ENCODE measurements around the gene LBHD2. TPM values are rescaled to one million over a fixed set of nuclear protein-coding genes. Genes with fewer than 3 reads are reported as not detected.

LBHD2 gene
- total and polyA plus RNA-seq, 10 of the 15 experiments (the other 5 are each of a cell fraction or from before 2014, with no cell fraction given) = not detected

DNA sequence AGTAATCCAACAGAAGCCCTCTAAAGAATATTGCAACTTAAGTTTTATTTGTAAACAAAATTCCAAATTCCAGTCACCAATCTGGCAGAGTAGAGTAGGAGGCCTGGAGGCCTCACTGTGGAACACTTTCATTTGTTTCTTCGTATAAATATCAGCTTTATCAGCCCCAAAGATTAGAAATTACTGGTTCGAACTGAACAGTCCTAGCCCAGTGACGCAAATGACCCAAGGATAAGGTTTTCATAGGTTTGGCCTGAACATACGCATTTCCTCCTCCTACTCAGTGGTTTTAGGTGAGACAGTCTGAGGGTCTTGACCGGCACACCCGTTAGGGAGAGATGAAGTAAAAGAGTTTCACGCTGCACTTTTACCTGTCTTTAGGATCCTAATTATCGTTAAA, 28.3 kb upstream of the LBHD2 start:
- H3K36me3 ChIP-seq (ENCODE audit: control insufficient read depth in 2 of 2, insufficient read depth in 2 of 2, low read length in 1 of 2) = no peaks in the 10 kb centered on the region
- no peak for TF ChIP-seq CHD4 (IDR thresholded peaks at IDR 0.05)
- TF ChIP-seq, protein P1, sequence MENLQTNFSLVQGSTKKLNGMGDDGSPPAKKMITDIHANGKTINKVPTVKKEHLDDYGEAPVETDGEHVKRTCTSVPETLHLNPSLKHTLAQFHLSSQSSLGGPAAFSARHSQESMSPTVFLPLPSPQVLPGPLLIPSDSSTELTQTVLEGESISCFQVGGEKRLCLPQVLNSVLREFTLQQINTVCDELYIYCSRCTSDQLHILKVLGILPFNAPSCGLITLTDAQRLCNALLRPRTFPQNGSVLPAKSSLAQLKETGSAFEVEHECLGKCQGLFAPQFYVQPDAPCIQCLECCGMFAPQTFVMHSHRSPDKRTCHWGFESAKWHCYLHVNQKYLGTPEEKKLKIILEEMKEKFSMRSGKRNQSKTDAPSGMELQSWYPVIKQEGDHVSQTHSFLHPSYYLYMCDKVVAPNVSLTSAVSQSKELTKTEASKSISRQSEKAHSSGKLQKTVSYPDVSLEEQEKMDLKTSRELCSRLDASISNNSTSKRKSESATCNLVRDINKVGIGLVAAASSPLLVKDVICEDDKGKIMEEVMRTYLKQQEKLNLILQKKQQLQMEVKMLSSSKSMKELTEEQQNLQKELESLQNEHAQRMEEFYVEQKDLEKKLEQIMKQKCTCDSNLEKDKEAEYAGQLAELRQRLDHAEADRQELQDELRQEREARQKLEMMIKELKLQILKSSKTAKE (IDR thresholded peaks at IDR 0.05; ENCODE audit: low read depth, poor library complexity, severe bottlenecking) = no peak
- no peak for TF ChIP-seq PAX8 (IDR thresholded peaks at IDR 0.05)
- TF ChIP-seq, protein P2, sequence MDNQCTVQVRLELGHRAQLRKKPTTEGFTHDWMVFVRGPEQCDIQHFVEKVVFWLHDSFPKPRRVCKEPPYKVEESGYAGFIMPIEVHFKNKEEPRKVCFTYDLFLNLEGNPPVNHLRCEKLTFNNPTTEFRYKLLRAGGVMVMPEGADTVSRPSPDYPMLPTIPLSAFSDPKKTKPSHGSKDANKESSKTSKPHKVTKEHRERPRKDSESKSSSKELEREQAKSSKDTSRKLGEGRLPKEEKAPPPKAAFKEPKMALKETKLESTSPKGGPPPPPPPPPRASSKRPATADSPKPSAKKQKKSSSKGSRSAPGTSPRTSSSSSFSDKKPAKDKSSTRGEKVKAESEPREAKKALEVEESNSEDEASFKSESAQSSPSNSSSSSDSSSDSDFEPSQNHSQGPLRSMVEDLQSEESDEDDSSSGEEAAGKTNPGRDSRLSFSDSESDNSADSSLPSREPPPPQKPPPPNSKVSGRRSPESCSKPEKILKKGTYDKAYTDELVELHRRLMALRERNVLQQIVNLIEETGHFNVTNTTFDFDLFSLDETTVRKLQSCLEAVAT (IDR thresholded peaks at IDR 0.05) = 0 out of 2 replicates have a peak, but pooled peaks have one; percentile 47
- H3K4me3 ChIP-seq = peak overlapping the region; percentile 86
- no peaks in the 10 kb centered on the region for H3K27me3 ChIP-seq (replicated peaks in 1 of 2; ENCODE audit: control insufficient read depth in 2 of 2, insufficient read depth in 2 of 2, low read length in 1 of 2)
- H3K9ac ChIP-seq (ENCODE audit: control insufficient read depth, insufficient read depth, low read length) = peak overlapping the region; percentile 2; the same call in 1 of the 2 replicates
- intact Hi-C loops (cut with micrococcal nuclease; ENCODE audit: unreplicated experiment) = loop anchor here (1.0 to 10.0 kb wide), 2 partner anchors 27 to 361 kb away; no protein-coding TSS in a partner anchor
- no peak for ATAC-seq
- H3K4me1 ChIP-seq (ENCODE audit: control insufficient read depth, insufficient read depth, low read length) = peaks cover 7% of the 10 kb centered on the region
- ChIA-PET RAD21 (ENCODE audit: unreplicated experiment) (interaction anchor here (1.3 kb wide), 1 partner anchor 18 kb away, joined by 6 read pairs; no protein-coding TSS in a partner anchor), CTCF (interaction anchor here (0.8 kb wide), 1 partner anchor 12 kb away, joined by 3 read pairs; no protein-coding TSS in a partner anchor), POLR2A (interaction anchor here (0.6 to 0.7 kb wide), 2 partner anchors 23 to 1147 kb away, joined by 3 to 5 read pairs; no protein-coding TSS in a partner anchor), SMC1A (ENCODE audit: uncharacterized antibody, unreplicated experiment) (interaction anchor here (1.0 to 1.3 kb wide), 2 partner anchors 8 to 43 kb away, joined by 3 read pairs; no protein-coding TSS in a partner anchor)
- WGBS (ENCODE audit: insufficient coverage, insufficient replicate concordance, low lambda C conversion rate, missing lambda C conversion rate) = 81% methylated on average over 8 of the region's 8 CpGs
- TSS peak; percentile 78 for BruUV-seq (replicated peaks)
- peak overlapping the region; percentile 82; the same call in 1 of the 2 replicates for H3K4me2 ChIP-seq (ENCODE audit: control insufficient read depth, insufficient read depth)
- in situ Hi-C loops (cut with MboI) = no loop called here
- FAIRE-seq = no peak
- no peaks in the 10 kb centered on the region for H3K9me3 ChIP-seq (replicated peaks; ENCODE audit: control insufficient read depth, insufficient read depth, low read length)
- no peak overlapping the region for H2AFZ ChIP-seq (ENCODE audit: control insufficient read depth, low read depth, low read length)
- H4K20me1 ChIP-seq (ENCODE audit: control insufficient read depth, insufficient read depth) = no peaks in the 10 kb centered on the region
- peaks cover 49% of the 10 kb centered on the region for H3K79me2 ChIP-seq (ENCODE audit: control insufficient read depth, insufficient read depth, low read length)
- peak overlapping the region; percentile 60 for H3K27ac ChIP-seq (ENCODE audit: control insufficient read depth, insufficient read depth)
- no peak for DNase-seq (ENCODE audit: low read depth, low spot score)
